HCT116 (cell line): ENCODE results near the gene FAM171A1. TPM values are rescaled to one million over a fixed set of nuclear protein-coding genes. Genes with fewer than 3 reads are reported as not detected.

Source experiments
- ATAC-seq: fragments of 200-7000 bp; cut with Tn5 transposase; 2 replicates; pipeline ENCODE4 v1.9.1; 2020; ENCODE audit warnings: mild to moderate bottlenecking, moderate library complexity
- BruUV-seq: library from RNA; stranded (reverse); fragments of 400-500 nt; replicated peaks from 2 replicates; lab custom pipeline; 2021; lab: Mats Ljungman, UMichigan
- CTCF ChIA-PET: fragments of 300-600 bp; sonication (Branson Sonifier 250); formaldehyde crosslinking; loops from one replicate; lab custom pipeline; 2021; ENCODE audit warnings: antibody characterized with exemption; lab: Charles Lee
- POLR2A ChIA-PET: fragments of 300-600, 350-600 bp; sonication (Branson Sonifier 250); formaldehyde crosslinking; loops from one replicate; lab custom pipeline; 2021; ENCODE audit warnings: antibody characterized with exemption; lab: Charles Lee
- RAD21 ChIA-PET, 2 experiments: fragments of 300-600 bp; sonication (Branson Sonifier 250); formaldehyde crosslinking; loops; one replicate each; lab custom pipeline; 2023; ENCODE audit warnings: low total read pairs in 2 of 2; ENCODE audit not compliant: uncharacterized antibody in 2 of 2, unreplicated experiment in 2 of 2, low non-redundant PET in 1 of 2; lab: Charles Lee
- DNase-seq: peaks from one replicate; pipeline ENCODE4 v3.0.0-alpha.2; 2010; ENCODE audit warnings: low read depth, low spot score
- H2AFZ ChIP-seq: fragments of 200-600 bp; shearing (Covaris generic), sonication (generic); 2 replicates; pipeline ENCODE4 v1.6.1; 2017; ENCODE audit warnings: low read depth, mixed run types, mixed read lengths, antibody characterized with exemption, low read length; ENCODE audit not compliant: poor library complexity, severe bottlenecking
- H3K27ac ChIP-seq: 2 replicates; pipeline ENCODE4 v1.5.1; 2012; ENCODE audit warnings: low read depth, low read length
- H3K27me3 ChIP-seq: fragments of 200-600 bp; sonication (generic); 2 replicates; pipeline ENCODE4 v1.6.1; 2016; ENCODE audit warnings: mixed run types, low read length, mixed read lengths; ENCODE audit not compliant: insufficient read depth
- H3K36me3 ChIP-seq, 2 experiments: fragments of 200-500 bp in 1 of 2; fragments of 200-600 bp in 1 of 2; sonication (Bioruptor generic) in 1 of 2; sonication (generic) in 1 of 2; 2 replicates each; pipeline versions ENCODE4 v1.5.1 to v1.6.1; 2014 to 2016; ENCODE audit warnings: low read length in 2 of 2, inconsistent platforms in 1 of 2, mixed read lengths in 1 of 2, mixed run types in 1 of 2; ENCODE audit not compliant: insufficient read depth in 2 of 2, control insufficient read depth in 1 of 2
- H3K4me1 ChIP-seq, 2 experiments: fragments of 200-600 bp in 1 of 2; sonication (generic) in 1 of 2; 2 replicates each; pipeline versions ENCODE4 v1.5.1 to v1.6.1; 2012 to 2017; ENCODE audit warnings: low read length in 2 of 2, inconsistent platforms in 1 of 2, mild to moderate bottlenecking in 1 of 2, mixed read lengths in 1 of 2, mixed run types in 1 of 2, moderate library complexity in 1 of 2; ENCODE audit not compliant: insufficient read depth in 2 of 2, control insufficient read depth in 1 of 2
- H3K4me2 ChIP-seq: fragments of 200-600 bp; sonication (generic); 2 replicates; pipeline ENCODE4 v1.6.1; 2017; ENCODE audit warnings: mixed run types, low read length, mixed read lengths
- H3K4me3 ChIP-seq, 2 experiments: fragments of 200-600 bp in 1 of 2; sonication (generic) in 1 of 2; replicated peaks in 1 of 2; 2 replicates each; pipeline ENCODE4 v1.5.1; 2011 to 2016; ENCODE audit warnings: low read length in 2 of 2, control low read depth in 1 of 2, low read depth in 1 of 2, mild to moderate bottlenecking in 1 of 2, mixed read lengths in 1 of 2, mixed run types in 1 of 2
- H3K79me2 ChIP-seq: fragments of 200-600 bp; sonication (generic); 2 replicates; pipeline ENCODE4 v1.6.1; 2017; ENCODE audit warnings: mild to moderate bottlenecking, mixed run types, low read length, moderate library complexity, mixed read lengths; ENCODE audit not compliant: insufficient read depth
- H3K9ac ChIP-seq: fragments of 200-600 bp; sonication (generic); 2 replicates; pipeline ENCODE4 v1.6.1; 2016; ENCODE audit warnings: low read length, mixed read lengths
- H3K9me2 ChIP-seq: fragments of 200-600 bp; sonication (generic), shearing (Covaris generic); 2 replicates; pipeline ENCODE4 v1.6.1; 2017; ENCODE audit warnings: mixed run types, mild to moderate bottlenecking, moderate library complexity; ENCODE audit not compliant: insufficient read depth
- H3K9me3 ChIP-seq, 2 experiments: fragments of 200-500 bp in 1 of 2; fragments of 200-600 bp in 1 of 2; sonication (Bioruptor generic) in 1 of 2; sonication (generic) in 1 of 2; 2 replicates each; pipeline ENCODE4 v1.6.1; 2014 to 2017; ENCODE audit warnings: low read length in 2 of 2, mixed read lengths in 2 of 2, inconsistent platforms in 1 of 2, low read depth in 1 of 2, mild to moderate bottlenecking in 1 of 2, mixed run types in 1 of 2, moderate library complexity in 1 of 2; ENCODE audit not compliant: control insufficient read depth in 1 of 2, insufficient read depth in 1 of 2
- H4K20me1 ChIP-seq: fragments of 200-600 bp; sonication (generic), shearing (Covaris generic); 2 replicates; pipeline ENCODE4 v1.6.1; 2017; ENCODE audit warnings: mixed run types, mild to moderate bottlenecking, moderate library complexity; ENCODE audit not compliant: insufficient read depth
- EGR1 ChIP-seq: IDR thresholded peaks from 2 replicates; pipeline ENCODE4 v1.6.1; 2012; ENCODE audit warnings: low read depth
- ELF1 ChIP-seq: IDR thresholded peaks from 2 replicates; pipeline ENCODE4 v1.6.1; 2012; ENCODE audit warnings: low read depth, borderline replicate concordance
- FOSL1 ChIP-seq: IDR thresholded peaks from 2 replicates; pipeline ENCODE4 v1.6.1; 2012; ENCODE audit warnings: low read depth
- JUND ChIP-seq: IDR thresholded peaks from 2 replicates; pipeline ENCODE4 v1.6.1; 2012
- RAD21 ChIP-seq: IDR thresholded peaks from 2 replicates; pipeline ENCODE4 v1.6.1; 2012; ENCODE audit warnings: low read depth, mild to moderate bottlenecking
- YY1 ChIP-seq: IDR thresholded peaks from 2 replicates; pipeline ENCODE4 v1.6.1; 2011; ENCODE audit warnings: low read length, low read depth, moderate library complexity, mild to moderate bottlenecking; ENCODE audit not compliant: insufficient replicate concordance; ENCODE audit errors: extremely low read depth
- ZFX ChIP-seq: fragments of 450-650 bp; IDR thresholded peaks from 2 replicates; pipeline ENCODE4 v1.6.1; 2017
- ZNF274 ChIP-seq: fragments of 200-500 bp; sonication (Bioruptor generic); IDR thresholded peaks from 2 replicates; pipeline ENCODE4 v1.6.1; 2014; ENCODE audit warnings: mild to moderate bottlenecking, low read depth, low read length, inconsistent platforms
- intact Hi-C: fragments of 100-400 bp; cut with micrococcal nuclease; formaldehyde crosslinking; loops from 2 replicates; pipeline ENCODE4 v1.10.0; 2022
- total RNA-seq: library from RNA; stranded (reverse); gene quantifications from one replicate; pipeline ENCODE4 v1.2.1, GENCODE V29; 2021; ENCODE audit not compliant: unreplicated experiment
- TF ChIP-seq, protein P1 (sequence below), 3 experiments: fragments of 200-600 bp in 1 of 3; sonication (generic) in 1 of 3; IDR thresholded peaks in 2 of 3; conservative IDR thresholded peaks in 1 of 3; 2 replicates each; pipeline ENCODE4 v1.5.1; 2012 to 2017; ENCODE audit warnings: low read depth in 2 of 3, low read length in 2 of 3, antibody characterized with exemption in 1 of 3, borderline replicate concordance in 1 of 3, control low read depth in 1 of 3, mild to moderate bottlenecking in 1 of 3, mixed read lengths in 1 of 3, mixed run types in 1 of 3, moderate library complexity in 1 of 3; ENCODE audit not compliant: insufficient read depth in 1 of 3
- TF ChIP-seq, protein P2 (sequence below): IDR thresholded peaks from 2 replicates; pipeline ENCODE4 v1.6.1; 2011; ENCODE audit warnings: mild to moderate bottlenecking, low read length, moderate library complexity; ENCODE audit not compliant: insufficient replicate concordance; ENCODE audit errors: extremely low read depth
- TF ChIP-seq, protein P3 (sequence below): IDR thresholded peaks from 2 replicates; pipeline ENCODE4 v1.6.1; 2012
- TF ChIP-seq, protein P4 (sequence below): IDR thresholded peaks from 2 replicates; pipeline ENCODE4 v1.6.1; 2012; ENCODE audit warnings: low read depth
- TF ChIP-seq, protein P5 (sequence below): IDR thresholded peaks from 2 replicates; pipeline ENCODE4 v1.6.1; 2012

Gene FAM171A1
- total RNA-seq, 1 experiment from 2014 or later, result 32.5 TPM

DNA sequence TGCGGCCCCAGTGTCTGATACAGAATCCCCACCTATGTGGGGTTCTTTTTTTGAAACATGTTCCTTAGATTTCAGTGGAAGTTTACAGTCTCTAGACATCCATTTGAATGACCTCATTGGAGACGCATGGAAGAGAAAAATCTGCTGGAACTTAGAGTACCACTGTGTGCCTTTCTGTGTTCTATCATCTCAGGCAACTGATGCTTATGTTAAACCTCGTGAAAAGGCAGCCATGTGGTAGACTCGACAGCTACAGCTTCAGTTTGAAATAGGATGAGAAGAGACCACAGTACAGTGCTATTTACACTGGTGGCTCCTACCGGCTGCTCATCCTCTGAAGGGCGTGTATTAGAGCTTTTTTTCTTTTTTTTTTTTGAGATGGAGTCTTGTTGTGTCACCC is 74.4 kb downstream of the FAM171A1 start:
- ChIA-PET CTCF (no interaction called here), POLR2A (no interaction called here), RAD21 (no interaction called here)
- TF ChIP-seq, protein P1, sequence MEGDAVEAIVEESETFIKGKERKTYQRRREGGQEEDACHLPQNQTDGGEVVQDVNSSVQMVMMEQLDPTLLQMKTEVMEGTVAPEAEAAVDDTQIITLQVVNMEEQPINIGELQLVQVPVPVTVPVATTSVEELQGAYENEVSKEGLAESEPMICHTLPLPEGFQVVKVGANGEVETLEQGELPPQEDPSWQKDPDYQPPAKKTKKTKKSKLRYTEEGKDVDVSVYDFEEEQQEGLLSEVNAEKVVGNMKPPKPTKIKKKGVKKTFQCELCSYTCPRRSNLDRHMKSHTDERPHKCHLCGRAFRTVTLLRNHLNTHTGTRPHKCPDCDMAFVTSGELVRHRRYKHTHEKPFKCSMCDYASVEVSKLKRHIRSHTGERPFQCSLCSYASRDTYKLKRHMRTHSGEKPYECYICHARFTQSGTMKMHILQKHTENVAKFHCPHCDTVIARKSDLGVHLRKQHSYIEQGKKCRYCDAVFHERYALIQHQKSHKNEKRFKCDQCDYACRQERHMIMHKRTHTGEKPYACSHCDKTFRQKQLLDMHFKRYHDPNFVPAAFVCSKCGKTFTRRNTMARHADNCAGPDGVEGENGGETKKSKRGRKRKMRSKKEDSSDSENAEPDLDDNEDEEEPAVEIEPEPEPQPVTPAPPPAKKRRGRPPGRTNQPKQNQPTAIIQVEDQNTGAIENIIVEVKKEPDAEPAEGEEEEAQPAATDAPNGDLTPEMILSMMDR (IDR thresholded peaks at IDR 0.05 in 2 of 3, conservative IDR thresholded peaks at IDR 0.05 in 1 of 3; ENCODE audit: borderline replicate concordance in 1 of 3, insufficient read depth in 1 of 3, low read depth in 2 of 3, low read length in 2 of 3), result no peak
- TF ChIP-seq, protein P2, sequence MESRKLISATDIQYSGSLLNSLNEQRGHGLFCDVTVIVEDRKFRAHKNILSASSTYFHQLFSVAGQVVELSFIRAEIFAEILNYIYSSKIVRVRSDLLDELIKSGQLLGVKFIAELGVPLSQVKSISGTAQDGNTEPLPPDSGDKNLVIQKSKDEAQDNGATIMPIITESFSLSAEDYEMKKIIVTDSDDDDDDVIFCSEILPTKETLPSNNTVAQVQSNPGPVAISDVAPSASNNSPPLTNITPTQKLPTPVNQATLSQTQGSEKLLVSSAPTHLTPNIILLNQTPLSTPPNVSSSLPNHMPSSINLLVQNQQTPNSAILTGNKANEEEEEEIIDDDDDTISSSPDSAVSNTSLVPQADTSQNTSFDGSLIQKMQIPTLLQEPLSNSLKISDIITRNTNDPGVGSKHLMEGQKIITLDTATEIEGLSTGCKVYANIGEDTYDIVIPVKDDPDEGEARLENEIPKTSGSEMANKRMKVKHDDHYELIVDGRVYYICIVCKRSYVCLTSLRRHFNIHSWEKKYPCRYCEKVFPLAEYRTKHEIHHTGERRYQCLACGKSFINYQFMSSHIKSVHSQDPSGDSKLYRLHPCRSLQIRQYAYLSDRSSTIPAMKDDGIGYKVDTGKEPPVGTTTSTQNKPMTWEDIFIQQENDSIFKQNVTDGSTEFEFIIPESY, result no peak
- no peak for TF ChIP-seq EGR1
- no peak for TF ChIP-seq ELF1
- no peak for TF ChIP-seq JUND
- TF ChIP-seq ZFX, result no peak
- no peak for TF ChIP-seq YY1
- no peak for TF ChIP-seq ZNF274
- TF ChIP-seq, protein P3, sequence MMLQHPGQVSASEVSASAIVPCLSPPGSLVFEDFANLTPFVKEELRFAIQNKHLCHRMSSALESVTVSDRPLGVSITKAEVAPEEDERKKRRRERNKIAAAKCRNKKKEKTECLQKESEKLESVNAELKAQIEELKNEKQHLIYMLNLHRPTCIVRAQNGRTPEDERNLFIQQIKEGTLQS, result no peak
- no peak for TF ChIP-seq RAD21
- TF ChIP-seq, protein P4, sequence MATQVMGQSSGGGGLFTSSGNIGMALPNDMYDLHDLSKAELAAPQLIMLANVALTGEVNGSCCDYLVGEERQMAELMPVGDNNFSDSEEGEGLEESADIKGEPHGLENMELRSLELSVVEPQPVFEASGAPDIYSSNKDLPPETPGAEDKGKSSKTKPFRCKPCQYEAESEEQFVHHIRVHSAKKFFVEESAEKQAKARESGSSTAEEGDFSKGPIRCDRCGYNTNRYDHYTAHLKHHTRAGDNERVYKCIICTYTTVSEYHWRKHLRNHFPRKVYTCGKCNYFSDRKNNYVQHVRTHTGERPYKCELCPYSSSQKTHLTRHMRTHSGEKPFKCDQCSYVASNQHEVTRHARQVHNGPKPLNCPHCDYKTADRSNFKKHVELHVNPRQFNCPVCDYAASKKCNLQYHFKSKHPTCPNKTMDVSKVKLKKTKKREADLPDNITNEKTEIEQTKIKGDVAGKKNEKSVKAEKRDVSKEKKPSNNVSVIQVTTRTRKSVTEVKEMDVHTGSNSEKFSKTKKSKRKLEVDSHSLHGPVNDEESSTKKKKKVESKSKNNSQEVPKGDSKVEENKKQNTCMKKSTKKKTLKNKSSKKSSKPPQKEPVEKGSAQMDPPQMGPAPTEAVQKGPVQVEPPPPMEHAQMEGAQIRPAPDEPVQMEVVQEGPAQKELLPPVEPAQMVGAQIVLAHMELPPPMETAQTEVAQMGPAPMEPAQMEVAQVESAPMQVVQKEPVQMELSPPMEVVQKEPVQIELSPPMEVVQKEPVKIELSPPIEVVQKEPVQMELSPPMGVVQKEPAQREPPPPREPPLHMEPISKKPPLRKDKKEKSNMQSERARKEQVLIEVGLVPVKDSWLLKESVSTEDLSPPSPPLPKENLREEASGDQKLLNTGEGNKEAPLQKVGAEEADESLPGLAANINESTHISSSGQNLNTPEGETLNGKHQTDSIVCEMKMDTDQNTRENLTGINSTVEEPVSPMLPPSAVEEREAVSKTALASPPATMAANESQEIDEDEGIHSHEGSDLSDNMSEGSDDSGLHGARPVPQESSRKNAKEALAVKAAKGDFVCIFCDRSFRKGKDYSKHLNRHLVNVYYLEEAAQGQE, result no peak
- TF ChIP-seq, protein P5, sequence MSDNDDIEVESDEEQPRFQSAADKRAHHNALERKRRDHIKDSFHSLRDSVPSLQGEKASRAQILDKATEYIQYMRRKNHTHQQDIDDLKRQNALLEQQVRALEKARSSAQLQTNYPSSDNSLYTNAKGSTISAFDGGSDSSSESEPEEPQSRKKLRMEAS, result no peak
- no peak for TF ChIP-seq FOSL1
- H3K27me3 ChIP-seq, result no peaks in the 10 kb centered on the region
- no peaks in the 10 kb centered on the region for H3K36me3 ChIP-seq
- H3K27ac ChIP-seq, result no peak overlapping the region
- no peaks in the 10 kb centered on the region for H3K9me2 ChIP-seq
- no peak overlapping the region for H3K4me2 ChIP-seq
- no peaks in the 10 kb centered on the region for H3K9me3 ChIP-seq
- no peaks in the 10 kb centered on the region for H4K20me1 ChIP-seq
- H3K79me2 ChIP-seq, result peaks cover 41% of the 10 kb centered on the region
- no peaks in the 10 kb centered on the region for H3K4me1 ChIP-seq
- no peak overlapping the region for H3K9ac ChIP-seq
- intact Hi-C loops, result no loop called here
- no peak overlapping the region for H3K4me3 ChIP-seq
- no TSS peak for BruUV-seq
- no peak for DNase-seq
- H2AFZ ChIP-seq, result no peak overlapping the region
- no peak for ATAC-seq
